HepG2 (cell line): ENCODE data around the gene TEX261.

Experiments used
- CEBPB ChIP-seq: IDR thresholded peaks from 2 replicates; pipeline ENCODE4 v1.6.1; 2011; ENCODE audit warnings: low read depth, low read length, improper control_type of control experiment, borderline replicate concordance
- FOSL1 ChIP-seq: sonication (generic); formaldehyde crosslinking; IDR thresholded peaks from 2 replicates; pipeline ENCODE4 v1.9.0; 2021; ENCODE audit warnings: missing genetic modification reagents, borderline replicate concordance
- MAFK ChIP-seq, 2 experiments: IDR thresholded peaks in 1 of 2; conservative IDR thresholded peaks in 1 of 2; 2 replicates each; pipeline ENCODE4 v1.6.1; 2011; ENCODE audit warnings: improper control_type of control experiment in 2 of 2, low read length in 2 of 2
- TAF1 ChIP-seq: sonication (generic); formaldehyde crosslinking; IDR thresholded peaks from 2 replicates; pipeline ENCODE4 v1.4.0; 2020; ENCODE audit warnings: missing genetic modification reagents
- TGIF2 ChIP-seq: IDR thresholded peaks from 2 replicates; pipeline ENCODE4 v1.6.1; 2016; ENCODE audit warnings: control low read depth, missing compliant biosample characterization
- ZNF879 ChIP-seq: sonication (generic); formaldehyde crosslinking; IDR thresholded peaks from 2 replicates; pipeline ENCODE4 v1.8.1; 2023; ENCODE audit warnings: missing genetic modification reagents
- TF ChIP-seq, protein P1 (sequence below): fragments of 450-650 bp; IDR thresholded peaks from 2 replicates; pipeline ENCODE4 v1.6.1; 2017
- TF ChIP-seq, protein P2 (sequence below): IDR thresholded peaks from 2 replicates; pipeline ENCODE4 v1.6.1; 2012; ENCODE audit warnings: inconsistent platforms
- TF ChIP-seq, protein P3 (sequence below): sonication (generic); formaldehyde crosslinking; IDR thresholded peaks from 2 replicates; pipeline ENCODE4 v1.4.0; 2020; ENCODE audit warnings: missing genetic modification reagents

DNA sequence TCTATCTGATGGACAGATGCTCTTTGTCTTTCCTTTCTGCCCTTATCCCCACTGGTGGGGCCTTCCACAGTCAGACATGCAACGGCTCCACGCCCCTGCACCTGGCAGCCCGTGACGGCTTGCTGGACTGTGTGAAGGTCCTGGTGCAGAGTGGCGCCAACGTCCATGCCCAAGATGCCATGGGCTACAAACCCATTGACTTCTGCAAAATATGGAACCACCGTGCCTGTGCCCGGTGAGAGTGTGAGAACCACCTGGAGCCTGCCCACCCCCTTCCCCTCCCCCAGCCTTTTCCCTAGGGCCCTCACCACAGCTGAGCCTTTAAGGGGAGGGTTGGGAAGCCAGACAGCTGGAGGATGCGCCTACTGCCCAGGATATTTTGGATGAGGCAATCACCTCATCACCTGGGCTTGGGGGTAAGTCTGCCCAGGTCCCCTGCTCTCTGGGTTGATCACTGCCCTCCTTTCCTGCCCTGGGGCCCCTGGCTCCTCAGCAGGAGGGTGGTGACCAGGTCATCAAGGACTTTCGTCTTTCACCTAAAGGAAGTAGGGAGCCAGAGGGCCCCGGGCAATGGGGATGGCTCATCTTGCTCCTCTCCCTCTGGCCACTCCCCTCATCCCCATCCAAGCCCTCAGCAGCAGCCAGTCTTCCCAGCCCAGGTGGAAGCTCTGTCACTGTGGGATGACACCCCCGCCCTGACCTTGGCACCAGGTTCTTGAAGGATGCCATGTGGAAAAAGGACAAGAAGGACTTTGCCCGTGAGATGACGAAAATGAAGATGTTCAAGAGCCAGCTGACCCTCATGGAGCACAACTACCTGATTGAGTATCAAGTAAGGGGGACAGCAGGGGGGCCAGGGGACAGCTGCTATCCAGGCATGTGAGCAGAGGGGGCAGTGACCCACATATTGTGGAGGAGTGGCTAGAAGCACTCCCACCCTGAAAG lies 12.5 kb downstream of the TEX261 start:
- TF ChIP-seq, protein P1, sequence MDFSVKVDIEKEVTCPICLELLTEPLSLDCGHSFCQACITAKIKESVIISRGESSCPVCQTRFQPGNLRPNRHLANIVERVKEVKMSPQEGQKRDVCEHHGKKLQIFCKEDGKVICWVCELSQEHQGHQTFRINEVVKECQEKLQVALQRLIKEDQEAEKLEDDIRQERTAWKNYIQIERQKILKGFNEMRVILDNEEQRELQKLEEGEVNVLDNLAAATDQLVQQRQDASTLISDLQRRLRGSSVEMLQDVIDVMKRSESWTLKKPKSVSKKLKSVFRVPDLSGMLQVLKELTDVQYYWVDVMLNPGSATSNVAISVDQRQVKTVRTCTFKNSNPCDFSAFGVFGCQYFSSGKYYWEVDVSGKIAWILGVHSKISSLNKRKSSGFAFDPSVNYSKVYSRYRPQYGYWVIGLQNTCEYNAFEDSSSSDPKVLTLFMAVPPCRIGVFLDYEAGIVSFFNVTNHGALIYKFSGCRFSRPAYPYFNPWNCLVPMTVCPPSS, result no peak
- no peak for TF ChIP-seq FOSL1 (CRISPR knock-in tag)
- TF ChIP-seq TAF1 (CRISPR knock-in tag), result no peak
- no peak for TF ChIP-seq MAFK (conservative IDR thresholded peaks at IDR 0.05 in 1 of 2, IDR thresholded peaks at IDR 0.05 in 1 of 2; ENCODE audit: low read length in 2 of 2)
- TF ChIP-seq TGIF2 (CRISPR knock-in tag), result no peak
- TF ChIP-seq, protein P2, sequence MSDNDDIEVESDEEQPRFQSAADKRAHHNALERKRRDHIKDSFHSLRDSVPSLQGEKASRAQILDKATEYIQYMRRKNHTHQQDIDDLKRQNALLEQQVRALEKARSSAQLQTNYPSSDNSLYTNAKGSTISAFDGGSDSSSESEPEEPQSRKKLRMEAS, result no peak
- no peak for TF ChIP-seq ZNF879 (CRISPR knock-in tag)
- TF ChIP-seq, protein P3, sequence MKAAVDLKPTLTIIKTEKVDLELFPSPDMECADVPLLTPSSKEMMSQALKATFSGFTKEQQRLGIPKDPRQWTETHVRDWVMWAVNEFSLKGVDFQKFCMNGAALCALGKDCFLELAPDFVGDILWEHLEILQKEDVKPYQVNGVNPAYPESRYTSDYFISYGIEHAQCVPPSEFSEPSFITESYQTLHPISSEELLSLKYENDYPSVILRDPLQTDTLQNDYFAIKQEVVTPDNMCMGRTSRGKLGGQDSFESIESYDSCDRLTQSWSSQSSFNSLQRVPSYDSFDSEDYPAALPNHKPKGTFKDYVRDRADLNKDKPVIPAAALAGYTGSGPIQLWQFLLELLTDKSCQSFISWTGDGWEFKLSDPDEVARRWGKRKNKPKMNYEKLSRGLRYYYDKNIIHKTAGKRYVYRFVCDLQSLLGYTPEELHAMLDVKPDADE (CRISPR knock-in tag), result no peak
- TF ChIP-seq CEBPB, result no peak
